HG02970 (cell line): ENCODE data around the gene CCDC12.

Experiments used
- ATAC-seq: cut with Tn5 transposase; IDR thresholded peaks from one replicate; pipeline ENCODE4 v1.9.1; 2021; ENCODE audit warnings: mild to moderate bottlenecking, moderate library complexity, moderate number of reproducible peaks; ENCODE audit not compliant: unreplicated experiment, low FRiP score

The CCDC12 gene

DNA sequence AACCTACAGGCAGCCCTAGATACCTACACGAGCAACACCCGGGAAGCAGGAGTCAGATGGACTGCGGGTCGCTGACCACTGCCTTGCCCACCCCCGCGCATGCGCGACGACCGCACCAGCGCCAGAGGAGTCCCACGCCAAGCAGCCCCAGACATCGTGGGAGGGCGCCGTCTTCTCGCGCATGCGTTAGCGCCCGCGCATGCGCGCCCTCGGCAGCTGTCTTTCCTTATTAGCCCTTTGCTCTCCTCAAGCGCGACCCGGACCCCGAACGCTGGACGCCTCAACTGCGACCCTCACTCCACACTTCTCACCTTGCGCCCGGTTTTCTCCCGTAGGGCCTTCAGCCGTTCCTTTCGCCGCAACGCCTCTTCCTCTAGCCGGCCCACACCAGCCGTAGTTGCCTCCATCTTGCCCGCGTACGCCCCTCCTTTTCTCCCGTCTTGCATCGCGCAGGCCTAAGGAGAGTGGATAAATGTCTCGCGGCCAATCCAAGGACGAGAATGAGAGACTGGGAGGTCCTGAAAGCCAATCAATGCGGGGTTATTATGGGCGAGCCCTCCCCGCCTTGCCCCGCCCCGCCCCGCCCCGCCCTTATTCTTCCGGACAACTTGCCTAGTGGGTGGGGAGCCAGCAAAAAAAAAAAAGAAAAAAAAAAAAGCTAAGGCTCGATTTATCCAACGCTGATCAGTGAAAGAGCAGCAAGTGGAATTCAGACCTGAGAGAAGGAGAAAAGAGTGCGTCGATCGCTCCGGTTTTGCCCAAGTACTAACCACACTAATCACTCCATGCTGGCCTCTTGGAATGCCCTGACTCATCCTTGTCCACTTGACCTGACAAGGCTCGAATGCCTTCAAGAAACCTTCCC lies at the start of gene CCDC12:
TSS of gene CCDC12 (minus strand) at position 420 of the 865 bp plus-strand sequence. CDS start at position 407, 13 bp downstream.
- ATAC-seq: peak; percentile 66

DNA sequence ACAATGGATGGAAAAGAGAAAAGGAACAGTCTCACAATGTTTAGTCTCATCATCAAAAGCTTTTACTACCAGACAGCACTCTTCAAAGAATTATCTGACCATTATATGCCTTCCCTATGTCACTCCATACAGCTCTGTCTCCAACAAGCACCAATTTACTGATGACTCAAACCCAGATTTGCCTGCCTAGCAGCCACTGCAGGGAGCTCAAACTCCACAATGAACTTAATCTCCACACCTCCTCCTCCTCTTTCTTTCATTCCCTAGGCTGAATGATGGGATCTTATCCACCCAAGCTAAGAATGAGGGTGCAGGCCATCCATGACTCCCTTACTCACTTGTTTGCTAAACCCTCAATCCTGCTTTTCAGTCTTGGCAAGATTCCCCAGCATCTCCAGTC lies 48.4 kb upstream of the CCDC12 start:
- no peak for ATAC-seq

DNA sequence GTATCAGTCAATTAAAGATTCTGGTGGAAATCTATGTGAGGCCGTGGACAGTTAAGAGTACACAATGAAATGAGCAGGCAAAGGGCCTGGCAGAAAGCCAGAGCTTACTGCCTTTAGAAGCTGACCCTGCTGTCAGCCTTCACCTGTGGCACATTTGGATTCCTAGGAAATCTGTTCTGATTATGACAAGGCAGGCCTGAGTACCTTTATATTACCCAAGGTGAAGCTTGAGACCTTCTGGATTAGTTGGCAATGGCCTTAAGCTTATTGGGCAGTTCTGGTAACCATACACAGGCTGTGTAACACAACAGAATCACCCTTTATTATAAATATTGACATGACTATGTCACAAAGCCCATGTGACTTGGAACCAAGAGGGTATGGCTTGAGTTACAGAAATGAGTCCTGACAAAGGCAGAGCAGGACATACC lies 46.1 kb upstream of the CCDC12 start:
- ATAC-seq: no peak

DNA sequence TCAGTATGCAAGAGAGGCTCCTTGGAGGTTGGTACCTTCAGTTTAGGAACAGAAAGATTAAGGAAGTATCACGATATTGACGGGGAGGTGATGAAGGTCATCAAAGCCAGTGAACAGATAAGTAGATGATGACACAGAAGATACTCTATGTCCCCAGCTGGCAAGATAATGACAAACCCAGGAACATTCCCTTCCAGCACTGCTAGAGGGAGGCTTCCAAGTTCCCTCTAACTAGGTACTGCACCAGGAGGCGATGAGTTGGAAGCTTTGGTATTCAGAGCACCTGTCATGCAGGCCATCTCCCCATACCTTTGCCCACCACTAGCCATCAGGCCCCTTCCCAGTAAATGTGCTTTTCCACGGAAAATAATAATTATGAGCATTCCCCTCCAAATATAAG lies 43.8 kb upstream of the CCDC12 start:
- ATAC-seq: no peak

DNA sequence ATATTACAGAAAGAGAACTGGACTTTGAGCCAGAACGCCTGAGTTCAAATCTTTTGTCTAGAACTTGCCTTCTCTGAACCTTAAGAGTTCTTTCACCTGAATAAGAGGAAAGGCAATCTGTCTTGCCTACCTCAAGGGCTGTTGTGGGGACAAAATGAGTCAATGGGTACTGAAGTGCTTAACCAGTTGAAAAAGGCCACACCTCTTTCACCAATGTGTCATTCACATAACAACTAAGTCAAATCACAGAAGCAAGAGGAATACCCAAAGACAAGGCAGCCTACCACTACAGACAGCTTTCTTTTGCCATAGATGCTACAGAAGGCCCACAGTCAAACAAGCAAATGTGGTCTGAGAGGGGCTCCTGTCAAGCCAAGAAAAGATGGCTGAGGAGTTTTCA lies 42.7 kb upstream of the CCDC12 start:
- no peak for ATAC-seq

- ATAC-seq: no peak
Observed at GRCh38 chr3:47018269-47018611, 41.7 kb upstream of the CCDC12 start.

GRCh38 chr3:47017504-47018268 lies 41.1 kb upstream of the CCDC12 start:
- no peak for ATAC-seq

- no peak for ATAC-seq
Observed at GRCh38 chr3:47016934-47017435, 40.4 kb upstream of the CCDC12 start.

DNA sequence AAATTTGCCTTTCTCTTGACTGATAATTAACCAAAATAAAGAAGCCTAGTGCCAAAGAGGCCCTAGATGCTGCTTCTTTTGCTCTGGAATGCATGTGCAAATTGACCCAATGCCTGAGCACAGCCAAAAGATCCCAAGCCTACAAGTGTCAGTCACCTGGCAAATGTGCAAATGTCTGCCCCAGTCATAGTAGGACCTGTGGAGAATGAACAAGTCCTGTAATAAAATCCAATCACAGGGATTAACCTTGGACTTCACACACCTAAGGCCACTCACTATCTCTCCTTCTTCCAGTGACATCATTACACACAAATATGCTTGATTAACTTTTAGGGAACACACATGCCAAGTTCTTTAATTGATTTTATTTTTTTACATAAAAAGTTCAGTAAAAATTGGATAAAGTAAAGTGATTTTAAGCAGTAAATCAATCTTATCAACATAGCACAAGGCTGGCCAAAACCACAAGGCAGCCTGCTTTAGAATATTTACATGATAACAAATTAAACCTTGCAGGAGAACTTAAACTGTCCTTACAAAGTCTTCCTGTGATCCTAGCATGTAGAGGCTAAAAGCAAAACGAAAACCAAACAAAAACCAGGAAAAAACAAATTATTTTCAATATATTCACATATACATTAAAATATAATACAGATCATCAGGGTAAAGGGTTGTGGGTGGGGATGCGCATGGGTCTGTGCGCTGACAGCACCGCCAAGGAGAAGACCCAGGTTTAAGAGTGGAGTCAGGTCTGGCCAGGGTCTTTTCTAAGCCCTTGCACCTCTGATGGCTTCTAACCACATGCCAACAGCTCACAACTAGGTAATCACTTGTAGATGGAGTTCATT lies 39.8 kb upstream of the CCDC12 start:
- ATAC-seq: no peak

- ATAC-seq: no peak
Observed at GRCh38 chr3:47015151-47015550, 38.6 kb upstream of the CCDC12 start.

- ATAC-seq: no peak
Observed at GRCh38 chr3:47014036-47014435, 37.5 kb upstream of the CCDC12 start.

DNA sequence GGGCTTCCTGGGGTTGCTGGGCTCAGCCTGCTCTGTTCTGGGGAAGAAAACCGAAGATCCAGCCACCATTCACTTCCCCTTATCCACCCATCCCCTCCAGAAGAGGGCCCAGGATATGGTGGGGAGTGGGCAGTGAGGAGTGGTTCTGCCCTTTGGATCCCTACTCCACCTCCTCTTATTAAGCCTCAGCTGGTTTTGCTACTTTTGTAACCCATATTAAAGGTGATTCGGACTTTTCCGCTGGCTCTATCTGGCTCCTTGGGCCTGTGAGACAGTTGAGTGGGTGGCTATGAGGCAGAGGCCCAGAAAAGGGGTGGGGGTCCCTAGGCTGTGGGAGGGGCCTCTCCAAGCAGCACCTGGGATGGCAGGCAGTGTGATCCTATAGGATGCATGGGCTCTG lies 36.7 kb upstream of the CCDC12 start:
- no peak for ATAC-seq

- no peak for ATAC-seq
Observed at GRCh38 chr3:47012342-47013230, 36.0 kb upstream of the CCDC12 start.

- ATAC-seq: no peak
Observed at GRCh38 chr3:47011371-47011770, 34.8 kb upstream of the CCDC12 start.

DNA sequence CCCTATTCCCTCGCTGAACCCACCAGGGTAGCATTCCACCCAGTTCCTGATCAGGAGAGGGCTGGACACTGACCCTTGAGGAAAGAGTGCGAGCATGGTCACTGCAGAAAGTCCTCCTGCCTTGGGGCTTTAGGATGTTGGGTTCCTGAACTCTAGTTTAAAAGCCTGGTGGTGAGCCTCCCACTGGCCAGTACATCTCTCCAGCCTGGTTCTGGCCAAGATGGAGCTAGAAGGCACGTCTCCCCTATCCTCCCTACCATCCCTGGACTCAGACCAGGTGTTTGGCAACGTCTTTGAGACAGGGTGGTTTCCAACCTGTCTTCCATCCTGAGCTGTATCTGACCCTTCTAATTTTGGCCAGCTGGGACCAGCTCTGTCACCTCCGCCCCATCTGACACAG lies 34.4 kb upstream of the CCDC12 start:
- no peak for ATAC-seq

DNA sequence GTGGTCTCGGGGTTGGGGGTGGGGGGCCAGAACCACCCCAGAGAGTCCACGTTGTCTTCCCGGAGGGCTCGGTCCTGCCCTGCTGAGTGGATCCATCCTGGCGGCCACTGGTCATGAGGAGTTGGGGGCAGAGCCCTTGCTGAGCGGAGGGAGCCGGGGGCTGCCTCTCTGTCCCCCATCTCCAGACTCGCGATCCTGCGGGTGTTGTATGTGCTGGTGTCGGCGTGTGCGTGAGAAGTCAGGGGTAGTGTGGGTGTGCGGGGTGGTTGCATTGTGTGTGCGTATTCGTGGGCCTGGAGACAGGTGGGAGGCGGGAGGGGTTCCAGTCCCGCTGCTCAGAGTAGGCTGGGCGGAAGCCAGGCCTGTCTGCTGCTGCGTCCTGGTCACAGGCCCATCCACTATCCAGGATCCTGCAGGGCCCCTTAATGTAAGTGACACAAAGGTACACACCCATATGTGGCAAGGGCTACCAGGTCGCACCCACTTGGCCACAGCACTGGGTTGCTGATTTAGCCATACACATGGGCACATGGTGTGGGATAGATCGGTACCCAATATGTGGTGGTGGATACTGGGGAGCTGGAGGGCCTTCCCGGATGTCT lies 33.7 kb upstream of the CCDC12 start:
- ATAC-seq: no peak

DNA sequence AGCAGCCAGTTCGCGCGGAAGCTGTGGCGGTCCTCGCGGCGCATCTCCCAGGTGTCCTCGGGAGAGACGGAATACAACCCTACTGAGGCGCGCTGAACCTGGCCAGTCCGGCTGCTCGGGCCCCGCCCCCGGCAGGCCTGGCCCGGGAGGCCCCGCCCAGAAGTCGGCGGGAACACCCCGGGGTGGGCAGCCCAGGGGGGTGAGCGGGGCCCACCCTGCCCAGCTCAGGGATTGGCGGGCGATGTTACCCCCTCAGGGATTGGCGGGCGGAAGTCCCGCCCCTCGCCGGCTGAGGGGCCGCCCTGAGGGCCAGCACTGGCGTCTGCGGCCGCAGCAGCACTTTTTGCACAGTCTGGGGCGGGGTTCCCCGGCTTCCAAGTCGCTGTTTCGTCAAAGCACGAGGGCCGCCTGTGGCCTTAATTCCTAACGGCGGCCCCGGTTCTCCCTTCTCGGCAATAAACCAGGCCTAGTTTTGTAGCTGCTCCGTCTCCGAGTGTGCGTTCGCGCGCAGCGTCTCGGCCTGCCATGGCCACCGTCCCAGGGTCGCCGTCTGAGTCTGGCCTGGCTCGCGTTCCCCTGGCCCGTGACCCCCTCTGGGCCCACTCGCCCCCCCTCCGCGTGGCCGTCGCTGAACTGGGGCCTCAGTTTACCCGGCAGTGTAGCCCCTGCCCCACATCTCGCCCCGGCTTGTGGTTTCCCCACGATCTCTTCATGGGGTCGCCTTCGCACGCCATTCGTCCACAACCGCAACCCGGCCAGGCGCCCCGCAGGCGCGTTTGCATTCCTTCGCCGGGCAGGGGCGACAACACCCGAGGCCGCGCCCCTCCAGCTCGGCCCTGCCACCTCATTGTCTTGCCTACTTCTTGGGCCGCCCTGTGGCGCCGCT lies 32.9 kb upstream of the CCDC12 start:
- ATAC-seq: peak; percentile 80

GRCh38 chr3:47008851-47009224 lies 32.3 kb upstream of the CCDC12 start:
- ATAC-seq: no peak
